Peyer's patch (tissue), 4 donors: Measurements from ENCODE around the gene SPRED3.

Experiments used
- CTCF ChIP-seq, 6 experiments: fragments of 450-650 bp in 4 of 6; fragments of 200-600 bp in 2 of 6; sonication (generic) in 1 of 6; IDR thresholded peaks; one replicate each; pipeline ENCODE4 v1.5.1; 2017 to 2019; ENCODE audit warnings: antibody characterized with exemption in 6 of 6, mild to moderate bottlenecking in 3 of 6, moderate library complexity in 1 of 6
- POLR2A ChIP-seq, 2 donors: fragments of 450-650 bp; IDR thresholded peaks; one replicate each; pipeline ENCODE4 v1.5.1; 2017; ENCODE audit warnings: antibody characterized with exemption in 2 of 2, mild to moderate bottlenecking in 2 of 2, moderate library complexity in 2 of 2

GRCh38 chr19:38384209-38385027, 4.1 kb upstream of the SPRED3 start:
- peak in 2 of 6 experiments; percentile 18 to 24 for TF ChIP-seq CTCF (IDR thresholded peaks at IDR 0.05)
- TF ChIP-seq POLR2A (IDR thresholded peaks at IDR 0.05), result no peak
